T-helper 17 cell (primary cell): ENCODE results near the gene FH. TPM values are rescaled to one million over a fixed set of nuclear protein-coding genes. Genes with fewer than 3 reads are reported as not detected.

Source experiments
- ATAC-seq: fragments of 150-1000 bp; cut with Tn5 transposase; 2 replicates; pipeline ENCODE4 v1.10.0; 2021; ENCODE audit warnings: mild to moderate bottlenecking, moderate library complexity
- DNase-seq, 3 donors: peaks; one replicate each; pipeline versions ENCODE4 v3.0.0 to v3.0.0-alpha.2; 2020 to 2021
- H3K9me3 ChIP-seq: one replicate; pipeline ENCODE4 v1.7.0; 2013; ENCODE audit warnings: low read length, mild to moderate bottlenecking; ENCODE audit not compliant: control insufficient read depth, poor library complexity, severe bottlenecking
- H3K27ac Mint-ChIP-seq: one replicate; pipeline ENCODE4 v1.8.0; 2022; ENCODE audit warnings: mild to moderate bottlenecking, moderate library complexity, mixed read lengths
- H3K27me3 Mint-ChIP-seq: one replicate; pipeline ENCODE4 v1.8.0; 2022; ENCODE audit warnings: mixed read lengths
- H3K36me3 Mint-ChIP-seq: one replicate; pipeline ENCODE4 v1.8.0; 2022; ENCODE audit warnings: low read depth, mixed read lengths
- H3K4me1 Mint-ChIP-seq: one replicate; pipeline ENCODE4 v1.8.0; 2022; ENCODE audit warnings: mild to moderate bottlenecking, mixed read lengths
- H3K4me3 Mint-ChIP-seq: one replicate; pipeline ENCODE4 v1.8.0; 2022; ENCODE audit warnings: mild to moderate bottlenecking, moderate library complexity, mixed read lengths
- total RNA-seq, 4 donors: library from RNA in 2 of 4; stranded (reverse) in 2 of 4; gene quantifications; one replicate each; pipeline ENCODE4 v1.2.3 and lab custom pipeline; 2022 to 2026

Gene FH
- total RNA-seq, 2 donors from 2014 or later, result 13.9 to 18.5 TPM

GRCh38 chr1:241503444-241503843 lies 16.1 kb downstream of the FH start:
- no peak for ATAC-seq
- peaks cover 20% of the 10 kb centered on the region for H3K36me3 Mint-ChIP-seq
- no peak overlapping the region for H3K27ac Mint-ChIP-seq

DNA sequence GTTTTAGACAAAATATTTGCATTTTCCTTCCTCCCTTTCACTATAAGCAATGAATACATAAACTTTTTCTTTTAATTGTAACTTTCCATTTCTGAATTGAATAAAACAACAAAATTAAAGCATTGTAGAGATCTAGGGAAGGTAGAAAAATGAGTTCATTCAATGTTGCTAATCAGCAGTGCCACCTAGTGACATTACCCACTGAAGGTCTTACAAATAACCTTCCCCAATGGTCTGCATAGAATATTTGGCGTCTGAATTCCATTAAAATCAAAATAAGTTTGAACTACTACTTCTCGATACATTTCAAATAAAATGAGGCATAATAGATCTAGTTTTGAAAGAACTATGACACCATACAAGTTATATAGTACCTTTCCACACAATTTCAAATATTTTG lies 19.6 kb downstream of the FH start:
- H3K27ac Mint-ChIP-seq, result peak overlapping the region; percentile 19
- H3K4me1 Mint-ChIP-seq, result peaks cover 13% of the 10 kb centered on the region
- no peaks in the 10 kb centered on the region for H3K9me3 ChIP-seq
- no peaks in the 10 kb centered on the region for H3K27me3 Mint-ChIP-seq
- H3K4me3 Mint-ChIP-seq, result no peak overlapping the region
- H3K36me3 Mint-ChIP-seq, result peaks cover 31% of the 10 kb centered on the region
- ATAC-seq (no peak), DNase-seq (no peak)

More at GRCh38 chr1:241503444-241503843, 16.1 kb downstream of the FH start:
- Mint-ChIP-seq H3K4me1 (peaks cover 13% of the 10 kb centered on the region), H3K4me3 (no peak overlapping the region), H3K27me3 (no peaks in the 10 kb centered on the region)
- no peaks in the 10 kb centered on the region for H3K9me3 ChIP-seq
- no peak for DNase-seq

- no peaks in the 10 kb centered on the region for H3K27me3 Mint-ChIP-seq
- peaks cover 3% of the 10 kb centered on the region for H3K4me1 Mint-ChIP-seq
- DNase-seq (no peak), ATAC-seq (no peak)
- H3K36me3 Mint-ChIP-seq, result peaks cover 14% of the 10 kb centered on the region
- H3K27ac Mint-ChIP-seq, result no peak overlapping the region
- H3K4me3 Mint-ChIP-seq, result no peak overlapping the region
- no peaks in the 10 kb centered on the region for H3K9me3 ChIP-seq
These were observed 23.8 kb downstream of the FH start for GRCh38 chr1:241495741-241496140.

DNA sequence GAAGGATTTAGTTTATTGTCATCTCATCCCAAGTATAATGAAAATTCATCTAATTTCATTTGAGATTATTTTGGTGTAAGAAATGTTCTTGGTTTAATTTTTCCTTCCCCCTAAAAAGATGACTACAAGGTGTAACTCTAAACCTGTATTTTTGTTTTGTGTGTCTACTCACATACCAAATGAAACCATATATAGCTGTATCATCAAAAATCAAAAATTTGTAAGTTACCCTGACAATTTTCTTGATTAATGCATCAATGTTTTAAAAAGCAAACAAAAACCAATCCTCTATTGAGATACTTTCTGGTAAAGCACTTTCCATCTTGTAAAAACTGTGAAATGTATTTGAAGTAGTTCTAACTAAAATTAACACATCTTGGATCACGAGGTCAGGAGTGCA lies 30.8 kb downstream of the FH start:
- Mint-ChIP-seq H3K27ac (no peak overlapping the region), H3K27me3 (peaks cover 2% of the 10 kb centered on the region), H3K36me3 (peaks cover 4% of the 10 kb centered on the region), H3K4me3 (no peak overlapping the region), H3K4me1 (peaks cover 3% of the 10 kb centered on the region)
- ATAC-seq (no peak), DNase-seq (no peak)
- H3K9me3 ChIP-seq, result no peaks in the 10 kb centered on the region

DNA sequence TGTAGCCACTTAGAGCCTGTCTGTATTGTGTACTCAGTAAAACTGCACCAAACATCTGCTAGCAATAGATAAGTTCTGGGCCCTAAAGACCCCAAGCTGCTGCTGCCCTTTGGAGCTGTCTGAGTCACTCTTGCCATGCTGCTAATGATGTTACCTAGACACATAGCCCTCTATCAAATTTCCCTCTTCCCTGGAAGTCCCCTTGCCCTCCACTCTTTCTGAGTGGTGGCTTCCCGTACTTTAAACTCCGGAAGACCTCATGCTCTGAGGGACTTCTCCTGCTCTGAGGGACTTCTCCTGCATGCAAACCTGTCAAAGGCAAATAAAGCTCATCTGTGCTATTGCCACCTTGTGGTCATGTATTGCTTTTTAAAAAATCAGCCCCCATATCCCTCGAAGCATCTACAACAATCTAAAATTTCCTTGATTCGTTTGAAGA lies 34.0 kb downstream of the FH start:
- ATAC-seq (no peak), DNase-seq (no peak)
- Mint-ChIP-seq H3K27ac (no peak overlapping the region), H3K4me3 (no peak overlapping the region), H3K36me3 (peaks cover 4% of the 10 kb centered on the region), H3K4me1 (peaks cover 3% of the 10 kb centered on the region), H3K27me3 (peaks cover 5% of the 10 kb centered on the region)
- H3K9me3 ChIP-seq, result no peaks in the 10 kb centered on the region

GRCh38 chr1:241485145-241485544 lies 34.4 kb downstream of the FH start:
- no peak overlapping the region for H3K4me3 Mint-ChIP-seq
- no peak for ATAC-seq
- no peak overlapping the region for H3K27ac Mint-ChIP-seq
- peaks cover 3% of the 10 kb centered on the region for H3K4me1 Mint-ChIP-seq
- H3K36me3 Mint-ChIP-seq, result peaks cover 4% of the 10 kb centered on the region
- H3K9me3 ChIP-seq, result no peaks in the 10 kb centered on the region
- H3K27me3 Mint-ChIP-seq, result peaks cover 5% of the 10 kb centered on the region
- DNase-seq, result no peak

GRCh38 chr1:241482761-241483250 lies 36.7 kb downstream of the FH start:
- ATAC-seq, result no peak
- Mint-ChIP-seq H3K27me3 (peaks cover 5% of the 10 kb centered on the region), H3K4me1 (peaks cover 3% of the 10 kb centered on the region), H3K27ac (no peak overlapping the region), H3K36me3 (no peaks in the 10 kb centered on the region), H3K4me3 (no peak overlapping the region)
- no peaks in the 10 kb centered on the region for H3K9me3 ChIP-seq
- DNase-seq, result no peak

- DNase-seq (no peak), ATAC-seq (no peak)
- H3K9me3 ChIP-seq, result no peaks in the 10 kb centered on the region
- H3K4me3 Mint-ChIP-seq, result no peak overlapping the region
- H3K36me3 Mint-ChIP-seq, result no peaks in the 10 kb centered on the region
- H3K27ac Mint-ChIP-seq, result no peak overlapping the region
- peaks cover 5% of the 10 kb centered on the region for H3K27me3 Mint-ChIP-seq
- no peaks in the 10 kb centered on the region for H3K4me1 Mint-ChIP-seq
These were observed 40.3 kb downstream of the FH start for GRCh38 chr1:241479294-241479693.

DNA sequence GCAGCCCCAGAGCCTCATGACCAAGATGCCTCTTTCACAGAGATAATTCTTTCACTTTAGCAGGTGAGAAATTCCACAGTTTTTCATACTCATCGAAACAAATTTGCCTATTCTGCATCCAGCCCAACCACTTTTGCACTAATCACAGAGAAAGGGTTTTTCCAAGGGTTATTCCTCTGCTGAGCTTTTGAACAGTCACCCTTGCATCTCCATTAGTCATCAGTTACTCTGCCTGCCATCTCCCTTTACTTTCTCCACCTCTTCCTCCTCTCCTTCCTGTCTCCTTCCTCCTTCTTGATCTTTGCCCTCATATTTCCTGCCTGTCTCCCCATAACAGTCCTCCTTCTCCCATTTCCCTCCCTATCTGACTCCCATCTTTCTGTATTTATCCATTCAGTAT lies 43.9 kb downstream of the FH start:
- peaks cover 11% of the 10 kb centered on the region for H3K27me3 Mint-ChIP-seq
- DNase-seq, result no peak
- H3K4me1 Mint-ChIP-seq, result no peaks in the 10 kb centered on the region
- H3K9me3 ChIP-seq, result no peaks in the 10 kb centered on the region
- H3K27ac Mint-ChIP-seq, result no peak overlapping the region
- ATAC-seq, result no peak
- H3K4me3 Mint-ChIP-seq, result no peak overlapping the region
- H3K36me3 Mint-ChIP-seq, result no peaks in the 10 kb centered on the region

DNA sequence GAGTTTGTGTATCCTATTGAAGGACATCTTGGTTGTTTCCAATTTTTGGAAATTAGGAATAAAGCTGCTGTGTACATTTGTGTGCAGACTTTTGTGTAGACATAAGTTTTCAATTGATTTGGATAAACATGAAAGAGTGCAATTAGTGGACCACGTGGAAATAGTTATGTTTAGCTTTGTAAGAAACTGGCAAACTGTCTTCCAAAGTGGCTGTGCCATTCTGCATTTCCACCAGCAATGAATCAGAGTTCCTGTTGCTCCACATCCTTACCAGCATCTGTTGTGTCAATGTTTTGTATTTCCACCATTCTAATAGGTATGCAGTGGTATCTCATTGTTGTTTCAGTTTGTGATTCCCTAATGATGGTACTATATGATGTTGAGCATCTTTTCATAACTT lies 46.5 kb downstream of the FH start:
- H3K27ac Mint-ChIP-seq, result no peak overlapping the region
- no peaks in the 10 kb centered on the region for H3K9me3 ChIP-seq
- peaks cover 16% of the 10 kb centered on the region for H3K27me3 Mint-ChIP-seq
- H3K4me3 Mint-ChIP-seq, result no peak overlapping the region
- DNase-seq (no peak), ATAC-seq (no peak)
- no peaks in the 10 kb centered on the region for H3K36me3 Mint-ChIP-seq
- H3K4me1 Mint-ChIP-seq, result no peaks in the 10 kb centered on the region

- Mint-ChIP-seq H3K27me3 (peaks cover 16% of the 10 kb centered on the region), H3K4me3 (no peak overlapping the region), H3K27ac (no peak overlapping the region), H3K36me3 (no peaks in the 10 kb centered on the region), H3K4me1 (no peaks in the 10 kb centered on the region)
- ATAC-seq (no peak), DNase-seq (no peak)
- no peaks in the 10 kb centered on the region for H3K9me3 ChIP-seq
These were observed 48.5 kb downstream of the FH start for GRCh38 chr1:241470908-241471590.

DNA sequence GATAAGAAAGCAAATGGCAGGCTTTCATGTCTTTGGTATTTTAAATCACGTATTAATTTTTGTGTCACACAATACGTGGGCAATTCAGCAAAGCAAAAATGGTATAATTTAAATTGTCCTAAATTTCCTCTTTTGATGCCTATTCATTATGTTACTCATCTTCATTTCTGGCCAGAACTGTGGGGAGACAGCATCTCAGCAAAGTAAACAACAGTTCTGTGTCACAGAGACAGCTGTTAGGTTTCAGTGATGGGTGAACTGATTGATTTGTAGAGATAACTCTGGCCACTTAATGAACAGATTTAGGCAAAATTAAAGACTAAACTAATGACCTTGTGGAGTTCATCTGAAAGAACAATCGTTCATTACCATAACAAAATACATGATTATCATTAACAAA lies 49.2 kb downstream of the FH start:
- H3K4me3 Mint-ChIP-seq, result no peak overlapping the region
- H3K4me1 Mint-ChIP-seq, result no peaks in the 10 kb centered on the region
- DNase-seq, result no peak
- H3K27ac Mint-ChIP-seq, result no peak overlapping the region
- no peak for ATAC-seq
- no peaks in the 10 kb centered on the region for H3K36me3 Mint-ChIP-seq
- H3K27me3 Mint-ChIP-seq, result peaks cover 16% of the 10 kb centered on the region
- H3K9me3 ChIP-seq, result no peaks in the 10 kb centered on the region

- no peak for DNase-seq
- Mint-ChIP-seq H3K27me3 (peaks cover 7% of the 10 kb centered on the region), H3K4me3 (no peak overlapping the region), H3K36me3 (no peaks in the 10 kb centered on the region), H3K27ac (no peak overlapping the region), H3K4me1 (no peaks in the 10 kb centered on the region)
- no peaks in the 10 kb centered on the region for H3K9me3 ChIP-seq
- no peak for ATAC-seq
These were observed 53.9 kb downstream of the FH start for GRCh38 chr1:241465673-241466072.

DNA sequence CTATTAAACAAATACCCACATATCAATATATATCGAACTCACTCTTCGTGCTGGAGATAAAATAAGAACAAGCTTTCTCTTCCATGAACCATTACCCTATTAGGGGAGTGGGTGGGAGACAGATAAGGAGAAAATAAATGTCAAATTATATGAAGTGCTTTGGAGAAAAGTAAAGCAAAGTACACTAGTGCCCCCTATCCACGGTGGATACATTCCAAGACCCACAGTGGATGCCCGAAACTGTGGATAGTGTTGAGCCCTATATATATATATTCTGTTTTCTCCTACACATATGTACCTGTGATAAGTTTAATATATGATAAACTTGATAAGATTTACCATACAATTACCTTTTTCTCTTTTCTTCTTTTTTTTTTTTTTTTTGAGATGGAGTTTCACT lies 54.6 kb downstream of the FH start:
- H3K27ac Mint-ChIP-seq, result no peak overlapping the region
- no peak for DNase-seq
- no peaks in the 10 kb centered on the region for H3K9me3 ChIP-seq
- peaks cover 13% of the 10 kb centered on the region for H3K27me3 Mint-ChIP-seq
- no peak overlapping the region for H3K4me3 Mint-ChIP-seq
- H3K36me3 Mint-ChIP-seq, result no peaks in the 10 kb centered on the region
- no peak for ATAC-seq
- no peaks in the 10 kb centered on the region for H3K4me1 Mint-ChIP-seq
